HUES64 (cell line): ENCODE results near the gene CCDC34.

Experiments
- H3K27ac ChIP-seq: 2 replicates; pipeline ENCODE4 v1.7.0; 2013; ENCODE audit warnings: low read depth, low read length, inconsistent platforms
- H3K27me3 ChIP-seq: 2 replicates; pipeline ENCODE4 v1.6.1; 2013; ENCODE audit warnings: mild to moderate bottlenecking, low read length; ENCODE audit not compliant: insufficient read depth
- H3K36me3 ChIP-seq: 2 replicates; pipeline ENCODE4 v1.6.1; 2013; ENCODE audit warnings: mild to moderate bottlenecking, low read length; ENCODE audit not compliant: insufficient read depth
- H3K4me1 ChIP-seq: 2 replicates; pipeline ENCODE4 v1.6.1; 2013; ENCODE audit warnings: mild to moderate bottlenecking, low read length, moderate library complexity; ENCODE audit not compliant: insufficient read depth
- H3K4me3 ChIP-seq: 2 replicates; pipeline ENCODE4 v1.5.1; 2013; ENCODE audit warnings: mild to moderate bottlenecking, low read length, moderate library complexity
- H3K9ac ChIP-seq: 2 replicates; pipeline ENCODE4 v1.6.1; 2013; ENCODE audit warnings: mild to moderate bottlenecking, low read depth, low read length
- H3K9me3 ChIP-seq: 2 replicates; pipeline ENCODE4 v1.6.1; 2013; ENCODE audit warnings: low read depth, low read length; ENCODE audit not compliant: insufficient read depth
- WGBS: fragments of 150-250, 120-280 bp; methylation state at CpG from one replicate; pipeline ENCODE4 v1.1.7; 2013; ENCODE audit warnings: missing lambda C conversion rate; 5-methylcytosine and 5-hydroxymethylcytosine counted together

CCDC34 gene

GRCh38 chr11:27296497-27296896, 66.5 kb downstream of the CCDC34 start:
- H3K9me3 ChIP-seq: peaks cover 10% of the 10 kb centered on the region
- WGBS: 68% methylated on average over 3 of the region's 3 CpGs
- peaks cover 7% of the 10 kb centered on the region for H3K4me1 ChIP-seq
- no peaks in the 10 kb centered on the region for H3K36me3 ChIP-seq
- H3K9ac ChIP-seq: no peak overlapping the region
- H3K27me3 ChIP-seq: no peaks in the 10 kb centered on the region
- H3K27ac ChIP-seq: no peak overlapping the region
- H3K4me3 ChIP-seq: no peak overlapping the region

GRCh38 chr11:27295928-27296327, 67.1 kb downstream of the CCDC34 start:
- Histone ChIP-seq H3K27ac (no peak overlapping the region), H3K36me3 (no peaks in the 10 kb centered on the region; the same call in 1 of the 2 replicates), H3K9me3 (peaks cover 16% of the 10 kb centered on the region), H3K9ac (no peak overlapping the region), H3K27me3 (no peaks in the 10 kb centered on the region), H3K4me3 (no peak overlapping the region), H3K4me1 (peaks cover 7% of the 10 kb centered on the region)
- WGBS: 96% methylated on average over 1 of the region's 1 CpG

DNA sequence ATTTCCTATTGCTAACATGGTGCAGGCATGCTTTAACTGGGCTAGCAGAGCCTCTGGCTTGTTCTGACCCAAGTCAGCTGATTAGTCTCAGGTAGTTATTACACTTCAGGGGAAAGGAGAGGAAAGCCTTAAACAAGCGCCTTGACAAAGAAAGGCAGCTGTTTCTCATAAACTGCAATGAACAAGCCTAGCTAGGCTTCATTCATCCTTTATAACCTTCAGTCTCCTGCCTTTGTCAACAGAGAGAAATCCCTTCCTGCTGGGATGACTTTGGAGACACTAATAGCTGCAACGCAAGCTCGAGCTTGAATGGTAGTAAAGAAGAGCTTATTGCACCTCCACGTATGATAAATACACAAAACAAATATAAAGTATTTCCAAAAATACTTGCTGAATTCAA, 68.4 kb downstream of the CCDC34 start:
- no peaks in the 10 kb centered on the region; the same call in 1 of the 2 replicates for H3K36me3 ChIP-seq
- H3K4me3 ChIP-seq: no peak overlapping the region
- 61% methylated on average over 4 of the region's 4 CpGs for WGBS
- H3K9ac ChIP-seq: no peak overlapping the region
- H3K27ac ChIP-seq: no peak overlapping the region
- H3K27me3 ChIP-seq: no peaks in the 10 kb centered on the region
- H3K4me1 ChIP-seq: peaks cover 7% of the 10 kb centered on the region
- peaks cover 25% of the 10 kb centered on the region for H3K9me3 ChIP-seq

DNA sequence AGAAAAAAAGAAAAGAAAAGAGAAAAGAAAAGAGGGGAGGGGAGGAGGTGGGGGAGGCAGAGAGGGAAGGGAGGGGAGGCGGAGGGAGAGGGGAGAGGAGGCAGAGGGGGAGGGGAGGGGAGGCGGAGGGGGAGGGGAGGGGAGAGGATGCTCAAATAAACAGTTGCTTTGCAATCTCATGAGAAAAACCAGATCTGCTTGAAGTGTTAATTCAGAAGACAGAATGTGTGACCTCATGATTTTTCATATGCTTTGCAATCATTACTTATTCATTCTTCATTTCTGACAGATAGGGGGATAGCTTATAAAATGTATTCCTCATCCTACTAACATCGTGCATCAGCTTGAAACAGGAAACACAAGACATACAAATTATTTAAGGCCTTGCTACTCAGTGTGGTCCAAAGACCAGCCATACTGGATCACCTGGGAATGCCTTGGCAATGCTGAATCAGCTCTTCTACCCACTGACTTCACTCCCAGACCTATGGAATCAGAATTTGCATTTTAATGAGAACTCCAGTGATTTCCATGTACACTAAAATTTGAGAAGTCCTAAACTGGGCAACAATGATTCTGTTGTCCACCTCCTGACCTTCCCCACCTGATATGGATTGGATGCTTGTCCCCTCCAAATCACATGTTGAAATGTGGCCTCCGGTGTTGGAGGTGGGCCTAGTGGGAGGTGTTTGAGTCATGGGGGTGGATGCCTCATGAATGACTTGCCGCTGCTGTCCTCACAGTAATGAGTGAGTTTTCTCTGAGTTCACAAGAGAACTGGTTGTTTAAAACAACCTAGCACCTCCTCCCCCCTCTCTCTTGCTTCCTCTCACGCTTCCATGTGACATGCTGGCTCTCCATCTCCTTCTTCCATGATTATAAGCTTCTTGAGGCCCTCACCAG, 69.2 kb downstream of the CCDC34 start:
- Histone ChIP-seq H3K4me1 (peaks cover 7% of the 10 kb centered on the region), H3K27ac (no peak overlapping the region), H3K9ac (no peak overlapping the region), H3K4me3 (no peak overlapping the region), H3K36me3 (no peaks in the 10 kb centered on the region; the same call in 1 of the 2 replicates), H3K9me3 (peaks cover 25% of the 10 kb centered on the region), H3K27me3 (no peaks in the 10 kb centered on the region)
- WGBS: 87% methylated on average over 5 of the region's 6 CpGs

DNA sequence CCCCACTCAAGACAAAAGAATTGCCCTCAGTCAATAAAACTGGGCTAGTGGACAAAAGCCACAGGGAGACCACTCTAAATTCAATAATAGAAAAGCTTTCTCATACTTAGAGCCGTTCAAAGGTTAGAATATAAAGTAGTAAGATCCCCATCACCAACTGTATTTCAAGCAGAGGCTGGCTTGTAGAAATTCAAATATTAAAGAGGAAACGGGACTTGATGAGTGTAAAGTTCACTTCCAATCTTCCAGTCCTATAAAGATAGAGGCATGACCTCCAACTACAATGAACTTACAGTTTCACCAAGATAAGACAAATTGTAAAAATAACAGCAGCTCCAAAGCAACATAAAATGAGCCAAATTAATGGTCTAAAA, 70.4 kb downstream of the CCDC34 start:
- H3K4me1 ChIP-seq: peaks cover 7% of the 10 kb centered on the region
- H3K9ac ChIP-seq: no peak overlapping the region
- peaks cover 25% of the 10 kb centered on the region for H3K9me3 ChIP-seq
- WGBS: 100% methylated on average over 1 of the region's 2 CpGs
- no peak overlapping the region for H3K4me3 ChIP-seq
- H3K36me3 ChIP-seq: no peaks in the 10 kb centered on the region; the same call in 1 of the 2 replicates
- H3K27me3 ChIP-seq: no peaks in the 10 kb centered on the region
- no peak overlapping the region for H3K27ac ChIP-seq

DNA sequence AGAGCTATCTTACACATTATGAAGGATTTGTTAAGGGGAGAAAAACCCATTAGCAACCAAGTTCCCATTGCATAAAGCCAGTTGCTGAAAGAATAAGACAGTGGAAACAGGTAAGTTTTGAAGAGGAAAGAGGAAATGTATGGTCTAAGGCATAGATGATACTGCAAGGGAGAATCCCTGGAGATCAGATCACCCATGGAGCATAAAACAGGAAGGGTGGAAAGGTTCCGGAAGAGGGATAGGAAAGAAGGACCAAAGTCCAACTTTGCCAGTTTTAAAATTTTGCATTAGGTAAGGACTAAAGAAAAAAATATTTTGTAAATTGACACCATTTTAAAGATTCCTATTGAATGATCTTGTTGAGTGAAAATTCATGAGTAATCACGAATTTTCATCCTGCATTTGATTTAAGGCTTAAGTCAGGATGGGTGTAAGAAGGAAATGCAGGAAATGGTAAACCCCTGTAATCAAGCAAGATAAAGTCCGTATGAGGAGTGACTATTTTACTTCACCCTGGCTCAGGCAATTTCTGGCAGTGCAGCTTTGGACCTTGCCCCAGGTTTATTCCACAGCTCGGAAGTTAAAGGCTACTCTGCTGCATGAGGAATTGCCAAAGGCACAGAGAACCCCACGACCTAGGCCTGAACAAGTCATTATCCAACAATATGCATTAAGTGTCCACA, 70.9 kb downstream of the CCDC34 start:
- no peaks in the 10 kb centered on the region; the same call in 1 of the 2 replicates for H3K36me3 ChIP-seq
- no peak overlapping the region for H3K27ac ChIP-seq
- peaks cover 25% of the 10 kb centered on the region for H3K9me3 ChIP-seq
- H3K4me1 ChIP-seq: peaks cover 7% of the 10 kb centered on the region
- no peak overlapping the region for H3K4me3 ChIP-seq
- H3K9ac ChIP-seq: no peak overlapping the region
- H3K27me3 ChIP-seq: no peaks in the 10 kb centered on the region
- 93% methylated on average over 5 of the region's 5 CpGs for WGBS

DNA sequence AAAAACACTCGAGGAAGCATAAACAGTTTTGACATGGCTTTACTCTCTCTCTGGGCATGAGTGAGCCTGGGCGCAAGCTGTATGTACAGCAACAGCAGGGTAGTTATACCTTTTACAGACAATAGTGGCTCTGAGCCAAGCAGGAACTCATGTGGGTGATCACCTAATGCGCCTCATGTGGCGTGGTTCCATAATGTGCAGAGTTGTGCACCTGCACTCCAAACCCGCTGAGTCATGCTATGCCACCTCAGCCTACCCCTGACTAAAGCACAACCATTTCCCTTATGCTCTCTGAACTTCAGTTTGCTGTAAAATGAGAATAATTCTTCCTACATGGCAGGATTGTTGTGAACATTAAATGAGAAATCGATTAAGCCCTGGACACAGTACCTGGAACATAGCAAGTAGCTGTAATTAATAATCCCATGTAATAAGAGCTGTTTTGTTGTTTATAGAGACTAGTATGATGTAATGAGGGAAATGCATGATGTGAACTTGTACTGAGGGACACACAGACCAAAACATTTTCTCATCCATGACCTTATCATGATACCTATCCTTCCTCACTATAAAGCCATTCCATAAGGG, 71.6 kb downstream of the CCDC34 start:
- no peak overlapping the region for H3K27ac ChIP-seq
- 97% methylated on average over 6 of the region's 6 CpGs for WGBS
- peaks cover 25% of the 10 kb centered on the region for H3K9me3 ChIP-seq
- no peak overlapping the region for H3K9ac ChIP-seq
- H3K27me3 ChIP-seq: no peaks in the 10 kb centered on the region
- no peaks in the 10 kb centered on the region; the same call in 1 of the 2 replicates for H3K36me3 ChIP-seq
- no peak overlapping the region for H3K4me3 ChIP-seq
- peaks cover 7% of the 10 kb centered on the region for H3K4me1 ChIP-seq

GRCh38 chr11:27290261-27291050, 72.6 kb downstream of the CCDC34 start:
- Histone ChIP-seq H3K9ac (no peak overlapping the region), H3K27me3 (no peaks in the 10 kb centered on the region), H3K9me3 (peaks cover 25% of the 10 kb centered on the region), H3K36me3 (no peaks in the 10 kb centered on the region; the same call in 1 of the 2 replicates), H3K27ac (no peak overlapping the region), H3K4me3 (no peak overlapping the region), H3K4me1 (peaks cover 7% of the 10 kb centered on the region)
- WGBS: 90% methylated on average over 4 of the region's 4 CpGs
